ENCODE results near the gene IRS4. TPM values are rescaled to one million over a fixed set of nuclear protein-coding genes. Genes with fewer than 3 reads are reported as not detected.

IRS4 gene
- total and polyA plus RNA-seq, 2 of the 8 experiments (the other 6 are each of a cell fraction or from before 2014, with no cell fraction given), result 3.8 to 14.1 TPM

DNA sequence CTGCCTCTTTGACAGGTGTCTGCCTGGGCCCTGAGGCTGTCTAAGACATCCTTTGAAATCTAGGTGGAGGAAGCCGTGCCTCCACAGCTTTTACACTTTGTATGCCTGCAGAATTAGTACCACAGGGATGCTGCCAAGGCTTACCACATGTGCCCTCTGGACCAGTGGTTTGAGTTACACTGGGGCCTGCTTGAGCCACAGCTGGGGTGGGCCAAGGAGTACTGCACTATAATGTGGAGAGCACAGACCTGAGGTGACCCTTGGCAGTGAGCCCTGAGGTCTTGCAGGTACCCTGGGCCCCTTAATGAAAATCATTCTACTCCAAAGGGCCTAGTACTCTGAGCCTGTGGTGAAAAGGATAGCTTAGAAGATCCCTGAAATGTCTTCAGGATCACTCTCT is 27.2 kb upstream of the IRS4 start (continued):
- TF ChIP-seq, protein P1, sequence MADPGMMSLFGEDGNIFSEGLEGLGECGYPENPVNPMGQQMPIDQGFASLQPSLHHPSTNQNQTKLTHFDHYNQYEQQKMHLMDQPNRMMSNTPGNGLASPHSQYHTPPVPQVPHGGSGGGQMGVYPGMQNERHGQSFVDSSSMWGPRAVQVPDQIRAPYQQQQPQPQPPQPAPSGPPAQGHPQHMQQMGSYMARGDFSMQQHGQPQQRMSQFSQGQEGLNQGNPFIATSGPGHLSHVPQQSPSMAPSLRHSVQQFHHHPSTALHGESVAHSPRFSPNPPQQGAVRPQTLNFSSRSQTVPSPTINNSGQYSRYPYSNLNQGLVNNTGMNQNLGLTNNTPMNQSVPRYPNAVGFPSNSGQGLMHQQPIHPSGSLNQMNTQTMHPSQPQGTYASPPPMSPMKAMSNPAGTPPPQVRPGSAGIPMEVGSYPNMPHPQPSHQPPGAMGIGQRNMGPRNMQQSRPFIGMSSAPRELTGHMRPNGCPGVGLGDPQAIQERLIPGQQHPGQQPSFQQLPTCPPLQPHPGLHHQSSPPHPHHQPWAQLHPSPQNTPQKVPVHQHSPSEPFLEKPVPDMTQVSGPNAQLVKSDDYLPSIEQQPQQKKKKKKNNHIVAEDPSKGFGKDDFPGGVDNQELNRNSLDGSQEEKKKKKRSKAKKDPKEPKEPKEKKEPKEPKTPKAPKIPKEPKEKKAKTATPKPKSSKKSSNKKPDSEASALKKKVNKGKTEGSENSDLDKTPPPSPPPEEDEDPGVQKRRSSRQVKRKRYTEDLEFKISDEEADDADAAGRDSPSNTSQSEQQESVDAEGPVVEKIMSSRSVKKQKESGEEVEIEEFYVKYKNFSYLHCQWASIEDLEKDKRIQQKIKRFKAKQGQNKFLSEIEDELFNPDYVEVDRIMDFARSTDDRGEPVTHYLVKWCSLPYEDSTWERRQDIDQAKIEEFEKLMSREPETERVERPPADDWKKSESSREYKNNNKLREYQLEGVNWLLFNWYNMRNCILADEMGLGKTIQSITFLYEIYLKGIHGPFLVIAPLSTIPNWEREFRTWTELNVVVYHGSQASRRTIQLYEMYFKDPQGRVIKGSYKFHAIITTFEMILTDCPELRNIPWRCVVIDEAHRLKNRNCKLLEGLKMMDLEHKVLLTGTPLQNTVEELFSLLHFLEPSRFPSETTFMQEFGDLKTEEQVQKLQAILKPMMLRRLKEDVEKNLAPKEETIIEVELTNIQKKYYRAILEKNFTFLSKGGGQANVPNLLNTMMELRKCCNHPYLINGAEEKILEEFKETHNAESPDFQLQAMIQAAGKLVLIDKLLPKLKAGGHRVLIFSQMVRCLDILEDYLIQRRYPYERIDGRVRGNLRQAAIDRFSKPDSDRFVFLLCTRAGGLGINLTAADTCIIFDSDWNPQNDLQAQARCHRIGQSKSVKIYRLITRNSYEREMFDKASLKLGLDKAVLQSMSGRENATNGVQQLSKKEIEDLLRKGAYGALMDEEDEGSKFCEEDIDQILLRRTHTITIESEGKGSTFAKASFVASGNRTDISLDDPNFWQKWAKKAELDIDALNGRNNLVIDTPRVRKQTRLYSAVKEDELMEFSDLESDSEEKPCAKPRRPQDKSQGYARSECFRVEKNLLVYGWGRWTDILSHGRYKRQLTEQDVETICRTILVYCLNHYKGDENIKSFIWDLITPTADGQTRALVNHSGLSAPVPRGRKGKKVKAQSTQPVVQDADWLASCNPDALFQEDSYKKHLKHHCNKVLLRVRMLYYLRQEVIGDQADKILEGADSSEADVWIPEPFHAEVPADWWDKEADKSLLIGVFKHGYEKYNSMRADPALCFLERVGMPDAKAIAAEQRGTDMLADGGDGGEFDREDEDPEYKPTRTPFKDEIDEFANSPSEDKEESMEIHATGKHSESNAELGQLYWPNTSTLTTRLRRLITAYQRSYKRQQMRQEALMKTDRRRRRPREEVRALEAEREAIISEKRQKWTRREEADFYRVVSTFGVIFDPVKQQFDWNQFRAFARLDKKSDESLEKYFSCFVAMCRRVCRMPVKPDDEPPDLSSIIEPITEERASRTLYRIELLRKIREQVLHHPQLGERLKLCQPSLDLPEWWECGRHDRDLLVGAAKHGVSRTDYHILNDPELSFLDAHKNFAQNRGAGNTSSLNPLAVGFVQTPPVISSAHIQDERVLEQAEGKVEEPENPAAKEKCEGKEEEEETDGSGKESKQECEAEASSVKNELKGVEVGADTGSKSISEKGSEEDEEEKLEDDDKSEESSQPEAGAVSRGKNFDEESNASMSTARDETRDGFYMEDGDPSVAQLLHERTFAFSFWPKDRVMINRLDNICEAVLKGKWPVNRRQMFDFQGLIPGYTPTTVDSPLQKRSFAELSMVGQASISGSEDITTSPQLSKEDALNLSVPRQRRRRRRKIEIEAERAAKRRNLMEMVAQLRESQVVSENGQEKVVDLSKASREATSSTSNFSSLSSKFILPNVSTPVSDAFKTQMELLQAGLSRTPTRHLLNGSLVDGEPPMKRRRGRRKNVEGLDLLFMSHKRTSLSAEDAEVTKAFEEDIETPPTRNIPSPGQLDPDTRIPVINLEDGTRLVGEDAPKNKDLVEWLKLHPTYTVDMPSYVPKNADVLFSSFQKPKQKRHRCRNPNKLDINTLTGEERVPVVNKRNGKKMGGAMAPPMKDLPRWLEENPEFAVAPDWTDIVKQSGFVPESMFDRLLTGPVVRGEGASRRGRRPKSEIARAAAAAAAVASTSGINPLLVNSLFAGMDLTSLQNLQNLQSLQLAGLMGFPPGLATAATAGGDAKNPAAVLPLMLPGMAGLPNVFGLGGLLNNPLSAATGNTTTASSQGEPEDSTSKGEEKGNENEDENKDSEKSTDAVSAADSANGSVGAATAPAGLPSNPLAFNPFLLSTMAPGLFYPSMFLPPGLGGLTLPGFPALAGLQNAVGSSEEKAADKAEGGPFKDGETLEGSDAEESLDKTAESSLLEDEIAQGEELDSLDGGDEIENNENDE (IDR thresholded peaks at IDR 0.05; ENCODE audit: insufficient replicate concordance, low read length), result no peak

Measured in H1 (cell line).